GM12872 (cell line): Measurements from ENCODE around the gene FIBP.

Experiments
- TF ChIP-seq, protein P1 (sequence below): IDR thresholded peaks from 3 replicates; pipeline ENCODE4 v1.5.1; 2011; ENCODE audit warnings: low read depth, mild to moderate bottlenecking, low read length, moderate library complexity; ENCODE audit not compliant: insufficient read depth

FIBP gene

GRCh38 chr11:65857500-65857852, 30.8 kb downstream of the FIBP start:
- TF ChIP-seq, protein P1, sequence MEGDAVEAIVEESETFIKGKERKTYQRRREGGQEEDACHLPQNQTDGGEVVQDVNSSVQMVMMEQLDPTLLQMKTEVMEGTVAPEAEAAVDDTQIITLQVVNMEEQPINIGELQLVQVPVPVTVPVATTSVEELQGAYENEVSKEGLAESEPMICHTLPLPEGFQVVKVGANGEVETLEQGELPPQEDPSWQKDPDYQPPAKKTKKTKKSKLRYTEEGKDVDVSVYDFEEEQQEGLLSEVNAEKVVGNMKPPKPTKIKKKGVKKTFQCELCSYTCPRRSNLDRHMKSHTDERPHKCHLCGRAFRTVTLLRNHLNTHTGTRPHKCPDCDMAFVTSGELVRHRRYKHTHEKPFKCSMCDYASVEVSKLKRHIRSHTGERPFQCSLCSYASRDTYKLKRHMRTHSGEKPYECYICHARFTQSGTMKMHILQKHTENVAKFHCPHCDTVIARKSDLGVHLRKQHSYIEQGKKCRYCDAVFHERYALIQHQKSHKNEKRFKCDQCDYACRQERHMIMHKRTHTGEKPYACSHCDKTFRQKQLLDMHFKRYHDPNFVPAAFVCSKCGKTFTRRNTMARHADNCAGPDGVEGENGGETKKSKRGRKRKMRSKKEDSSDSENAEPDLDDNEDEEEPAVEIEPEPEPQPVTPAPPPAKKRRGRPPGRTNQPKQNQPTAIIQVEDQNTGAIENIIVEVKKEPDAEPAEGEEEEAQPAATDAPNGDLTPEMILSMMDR: no peak

DNA sequence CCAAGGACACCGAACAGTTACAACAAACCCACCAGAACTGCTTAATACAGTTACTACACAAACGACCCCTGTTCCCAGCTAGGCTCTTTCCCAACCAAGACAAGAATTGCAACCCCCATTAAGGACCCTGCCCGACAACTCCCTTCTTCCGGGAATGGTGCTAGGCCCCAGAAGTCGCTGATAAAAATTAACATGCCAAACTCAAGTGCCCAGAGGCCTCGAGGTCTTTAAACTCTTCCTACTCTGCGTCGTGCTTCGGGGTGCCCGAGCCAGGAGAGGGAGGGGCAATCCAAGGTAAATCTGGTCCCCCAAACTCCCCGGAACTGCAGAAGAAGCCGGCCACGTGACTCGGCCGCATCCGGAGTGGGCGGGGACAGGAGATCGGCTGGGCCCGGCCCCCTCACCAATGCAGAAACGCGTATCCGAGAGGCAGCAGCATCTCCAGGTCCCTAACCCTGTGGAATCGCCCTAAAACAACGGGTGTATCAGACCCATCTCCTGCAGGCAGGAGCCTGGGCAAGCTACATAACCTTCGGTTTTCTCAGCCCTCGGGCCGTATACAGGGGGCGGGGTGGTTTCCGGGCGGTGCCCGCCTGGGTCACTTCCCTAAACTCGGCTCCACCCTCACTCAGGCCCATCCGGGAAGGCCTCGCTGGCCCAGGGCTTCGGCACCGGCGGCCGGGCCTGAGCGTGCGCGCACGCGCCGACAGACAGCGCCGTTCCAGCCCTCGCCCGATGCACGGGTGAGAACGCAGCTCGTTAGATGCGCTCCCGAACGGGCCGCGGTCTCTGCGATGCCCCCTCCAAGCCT, 31.4 kb downstream of the FIBP start:
- TF ChIP-seq, protein P1: no peak

- TF ChIP-seq, protein P1: no peak
Observed at GRCh38 chr11:65855927-65856363, 32.3 kb downstream of the FIBP start.

GRCh38 chr11:65854852-65855837, 33.1 kb downstream of the FIBP start:
- TF ChIP-seq, protein P1: no peak

DNA sequence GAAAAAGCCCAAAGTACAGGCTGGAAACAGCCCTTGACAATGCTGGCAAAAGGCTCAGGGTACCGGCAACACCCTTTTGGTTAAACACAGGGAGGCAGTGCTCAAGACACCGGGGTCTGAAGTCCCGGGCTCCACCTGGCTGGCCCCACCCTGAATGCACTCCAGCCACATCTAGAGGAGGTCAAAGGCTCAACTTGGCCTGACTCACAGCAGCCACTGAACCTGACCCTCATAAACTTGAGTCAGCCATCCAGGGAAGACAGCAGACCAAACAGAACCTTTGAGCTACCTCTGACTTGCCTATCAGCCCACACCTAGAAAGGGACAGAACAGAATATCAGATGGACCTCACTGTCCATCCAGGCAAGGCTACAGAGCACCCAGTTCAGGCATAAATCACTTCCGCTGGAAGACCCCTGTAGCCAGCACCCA, 34.1 kb downstream of the FIBP start:
- TF ChIP-seq, protein P1: no peak

GRCh38 chr11:65853246-65853979, 34.9 kb downstream of the FIBP start:
- TF ChIP-seq, protein P1: 0 out of 3 replicates have a peak, but pooled peaks have one; percentile 7
